Progenitor cell of endocrine pancreas (in vitro differentiated cells): ENCODE measurements around the gene LDAH. TPM values are rescaled to one million over a fixed set of nuclear protein-coding genes. Genes with fewer than 3 reads are reported as not detected.
"Not testable (repeated sequence)": the region's sequence is repeated elsewhere in the genome, so short reads cannot be mapped to it uniquely, and the experiment has no call there.

Experiments
- DNase-seq: peaks from one replicate; pipeline ENCODE4 v3.0.0; 2021; ENCODE audit warnings: low spot score; ENCODE audit not compliant: unreplicated experiment
- H3K27ac Mint-ChIP-seq: 2 replicates; pipeline ENCODE4 v1.8.0; 2021; ENCODE audit warnings: mild to moderate bottlenecking, moderate library complexity, mixed read lengths
- H3K27me3 Mint-ChIP-seq: 2 replicates; pipeline ENCODE4 v1.8.0; 2021; ENCODE audit warnings: mixed read lengths
- H3K36me3 Mint-ChIP-seq: 2 replicates; pipeline ENCODE4 v1.8.0; 2022; ENCODE audit warnings: mixed read lengths; ENCODE audit not compliant: insufficient read depth
- H3K4me1 Mint-ChIP-seq: 2 replicates; pipeline ENCODE4 v1.8.0; 2021; ENCODE audit warnings: low read depth, mixed read lengths
- H3K4me3 Mint-ChIP-seq: 2 replicates; pipeline ENCODE4 v1.8.0; 2021; ENCODE audit warnings: low read depth, mild to moderate bottlenecking, moderate library complexity, mixed read lengths
- H3K9me3 Mint-ChIP-seq: 2 replicates; pipeline ENCODE4 v1.8.0; 2021; ENCODE audit warnings: low read depth, mixed read lengths
- CTCF ChIP-seq: fragments of 200-600 bp; sonication (generic); IDR thresholded peaks from one replicate; pipeline ENCODE4 v1.5.0; 2021; ENCODE audit warnings: antibody characterized with exemption, mild to moderate bottlenecking; ENCODE audit not compliant: unreplicated experiment
- total RNA-seq: library from RNA; stranded (reverse); gene quantifications from 2 replicates; pipeline ENCODE4 v1.2.1, GENCODE V29; 2021

Gene LDAH
- total RNA-seq, 1 donor from 2014 or later = 25.1 TPM

GRCh38 chr2:20711641-20712040, 111.3 kb downstream of the LDAH start:
- Mint-ChIP-seq H3K9me3 (peaks cover 12% of the 10 kb centered on the region), H3K36me3 (peaks cover 24% of the 10 kb centered on the region)
- H3K4me3 Mint-ChIP-seq, H3K4me1 Mint-ChIP-seq, DNase-seq, H3K27ac Mint-ChIP-seq, H3K27me3 Mint-ChIP-seq: not testable (repeated sequence)

GRCh38 chr2:20707601-20708000, 115.3 kb downstream of the LDAH start:
- Mint-ChIP-seq H3K4me1 (no peaks in the 10 kb centered on the region), H3K27me3 (no peaks in the 10 kb centered on the region), H3K36me3 (peaks cover 10% of the 10 kb centered on the region), H3K27ac (no peak overlapping the region), H3K4me3 (no peak overlapping the region), H3K9me3 (peaks cover 3% of the 10 kb centered on the region)
- no peak for DNase-seq
- TF ChIP-seq CTCF = no peak

GRCh38 chr2:20706786-20707185, 116.1 kb downstream of the LDAH start:
- no peaks in the 10 kb centered on the region for H3K4me1 Mint-ChIP-seq
- H3K36me3 Mint-ChIP-seq = peaks cover 10% of the 10 kb centered on the region
- peaks cover 3% of the 10 kb centered on the region for H3K9me3 Mint-ChIP-seq
- H3K4me3 Mint-ChIP-seq = no peak overlapping the region
- TF ChIP-seq CTCF = no peak
- no peak for DNase-seq
- no peak overlapping the region for H3K27ac Mint-ChIP-seq
- no peaks in the 10 kb centered on the region for H3K27me3 Mint-ChIP-seq

GRCh38 chr2:20706217-20706616, 116.7 kb downstream of the LDAH start:
- no peak for TF ChIP-seq CTCF
- no peak overlapping the region for H3K4me3 Mint-ChIP-seq
- no peak for DNase-seq
- H3K9me3 Mint-ChIP-seq = no peaks in the 10 kb centered on the region
- peaks cover 6% of the 10 kb centered on the region for H3K36me3 Mint-ChIP-seq
- no peaks in the 10 kb centered on the region for H3K27me3 Mint-ChIP-seq
- no peaks in the 10 kb centered on the region for H3K4me1 Mint-ChIP-seq
- H3K27ac Mint-ChIP-seq = no peak overlapping the region

GRCh38 chr2:20704886-20705285, 118.0 kb downstream of the LDAH start:
- no peak for TF ChIP-seq CTCF
- Mint-ChIP-seq H3K9me3 (no peaks in the 10 kb centered on the region), H3K4me3 (no peak overlapping the region), H3K4me1 (no peaks in the 10 kb centered on the region), H3K36me3 (no peaks in the 10 kb centered on the region), H3K27me3 (no peaks in the 10 kb centered on the region), H3K27ac (no peak overlapping the region)
- no peak for DNase-seq

- Mint-ChIP-seq H3K9me3 (no peaks in the 10 kb centered on the region), H3K4me3 (no peak overlapping the region), H3K27ac (no peak overlapping the region), H3K4me1 (no peaks in the 10 kb centered on the region), H3K36me3 (no peaks in the 10 kb centered on the region), H3K27me3 (no peaks in the 10 kb centered on the region)
- no peak for DNase-seq
- TF ChIP-seq CTCF = no peak
These were observed 120.3 kb downstream of the LDAH start for GRCh38 chr2:20702563-20702962.
